Endometrium (tissue), 2 donors: ENCODE measurements around the gene DDX41.
A peak's percentile ranks its signal among the peaks of the same experiment; 100 is the strongest.
"Not testable (repeated sequence)": the region's sequence is repeated elsewhere in the genome, so short reads cannot be mapped to it uniquely, and the experiment has no call there.

ENCODE experiments used
- FAIRE-seq: peaks from 2 replicates; lab custom pipeline; 2012; peaks lifted over from hg19 to GRCh38; lab: Jason Lieb, UNC
- donor health status: control.
- donor health status: control.

DDX41 gene

DNA sequence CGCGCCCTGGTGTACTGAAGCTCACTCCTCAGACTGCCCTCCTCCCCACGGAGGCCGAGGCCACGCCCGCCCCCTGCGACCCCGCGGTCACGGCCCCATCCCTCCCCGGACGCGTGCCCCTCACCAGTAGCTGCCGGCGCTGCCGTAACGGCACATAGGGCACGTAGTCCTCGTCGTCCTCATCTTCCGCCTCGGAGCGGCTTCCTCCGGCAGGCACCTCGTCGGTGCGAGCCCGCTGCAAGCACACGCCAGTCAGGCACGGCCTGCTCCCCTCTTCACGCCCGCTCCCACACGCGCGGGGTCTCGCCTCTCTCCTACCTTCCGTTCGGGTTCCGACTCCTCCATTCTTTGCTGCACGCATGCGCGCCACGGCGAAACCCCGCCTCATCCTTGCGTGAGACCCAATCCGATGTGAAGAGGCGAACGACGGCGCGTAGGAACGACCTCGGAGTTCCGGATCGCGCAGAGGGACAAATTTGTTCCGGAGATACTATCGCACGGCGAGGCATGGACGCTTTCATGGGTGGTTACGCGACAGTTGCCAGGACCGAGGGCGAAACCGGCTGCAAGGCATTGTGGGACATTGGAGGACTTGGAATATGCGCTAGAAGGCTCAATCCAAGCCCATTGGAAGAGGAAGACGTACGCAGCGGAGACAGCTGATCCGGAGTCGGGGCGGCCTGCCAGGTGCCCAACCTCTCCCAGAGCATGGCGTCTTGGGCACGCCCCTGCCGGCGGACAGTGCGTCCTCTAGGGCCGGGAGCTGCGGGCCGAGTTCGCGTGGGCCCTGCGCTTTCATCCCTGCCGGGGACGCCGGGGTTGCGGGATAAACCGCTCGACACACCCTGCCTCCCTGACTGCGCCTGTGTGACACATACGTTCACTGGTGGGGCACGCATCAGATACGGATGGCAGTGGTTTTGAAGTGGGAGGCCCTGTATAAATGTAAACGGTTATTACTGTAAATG is at the start of gene DDX41:
Gene DDX41 (minus strand): TSS at position 361 of the 968 bp plus-strand sequence. CDS start 16 bp downstream, at position 345.
- FAIRE-seq = peak; percentile 97

DNA sequence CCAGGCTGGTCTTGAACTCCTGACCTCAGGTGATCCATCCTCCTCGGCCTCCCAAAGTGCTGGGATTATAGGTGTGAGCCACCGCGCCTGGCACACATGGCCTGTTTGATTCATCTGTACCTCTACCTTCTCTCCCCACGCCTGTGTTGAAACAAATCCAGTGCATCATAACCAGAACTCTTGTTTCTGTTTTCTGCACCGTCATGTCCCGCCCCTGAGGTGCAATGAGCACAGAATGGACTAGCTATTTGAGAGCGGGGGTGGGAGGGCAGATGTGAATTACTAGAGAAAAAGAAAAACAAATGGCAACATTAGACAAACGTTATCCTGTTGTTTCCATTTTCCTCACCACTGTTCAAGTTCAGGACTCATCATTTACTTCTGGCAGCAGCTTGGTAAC is 48.3 kb upstream of the DDX41 start:
- no peak for FAIRE-seq

DNA sequence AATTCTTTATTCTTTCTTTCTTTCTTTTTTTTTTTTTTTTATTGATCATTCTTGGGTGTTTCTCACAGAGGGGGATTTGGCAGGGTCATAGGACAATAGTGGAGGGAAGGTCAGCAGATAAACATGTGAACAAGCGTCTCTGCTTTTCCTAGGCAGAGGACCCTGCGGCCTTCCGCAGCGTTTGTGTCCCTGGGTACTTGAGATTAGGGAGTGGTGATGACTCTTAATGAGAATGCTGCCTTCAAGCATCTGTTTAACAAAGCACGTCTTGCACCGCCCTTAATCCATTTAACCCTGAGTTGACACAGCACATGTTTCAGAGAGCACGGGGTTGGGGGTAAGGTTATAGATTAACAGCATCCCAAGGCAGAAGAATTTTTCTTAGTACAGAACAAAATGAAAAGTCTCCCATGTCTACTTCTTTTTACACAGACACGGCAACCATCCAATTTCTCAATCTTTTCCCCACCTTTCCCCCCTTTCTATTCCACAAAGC is 42.7 kb upstream of the DDX41 start:
- not testable (repeated sequence) for FAIRE-seq

DNA sequence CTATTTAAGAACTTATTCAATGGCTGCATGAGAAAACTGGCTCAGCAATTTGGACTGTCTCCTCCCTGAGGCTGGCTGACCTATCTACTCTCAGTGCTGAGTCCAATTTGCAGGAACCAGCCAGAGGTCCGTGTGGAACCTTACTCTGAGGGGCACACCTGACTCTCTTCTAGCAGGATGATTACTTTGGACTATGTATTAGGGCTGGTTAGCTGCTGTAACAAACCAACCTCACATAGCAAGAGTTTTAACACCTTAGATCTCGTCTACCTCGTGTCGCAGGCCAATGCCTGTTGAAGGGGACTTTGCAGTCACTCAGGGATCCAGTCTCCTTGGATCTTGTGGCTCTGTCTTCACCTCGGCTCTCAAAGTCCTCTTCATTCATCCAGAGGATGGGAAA is 41.0 kb upstream of the DDX41 start:
- no peak for FAIRE-seq

DNA sequence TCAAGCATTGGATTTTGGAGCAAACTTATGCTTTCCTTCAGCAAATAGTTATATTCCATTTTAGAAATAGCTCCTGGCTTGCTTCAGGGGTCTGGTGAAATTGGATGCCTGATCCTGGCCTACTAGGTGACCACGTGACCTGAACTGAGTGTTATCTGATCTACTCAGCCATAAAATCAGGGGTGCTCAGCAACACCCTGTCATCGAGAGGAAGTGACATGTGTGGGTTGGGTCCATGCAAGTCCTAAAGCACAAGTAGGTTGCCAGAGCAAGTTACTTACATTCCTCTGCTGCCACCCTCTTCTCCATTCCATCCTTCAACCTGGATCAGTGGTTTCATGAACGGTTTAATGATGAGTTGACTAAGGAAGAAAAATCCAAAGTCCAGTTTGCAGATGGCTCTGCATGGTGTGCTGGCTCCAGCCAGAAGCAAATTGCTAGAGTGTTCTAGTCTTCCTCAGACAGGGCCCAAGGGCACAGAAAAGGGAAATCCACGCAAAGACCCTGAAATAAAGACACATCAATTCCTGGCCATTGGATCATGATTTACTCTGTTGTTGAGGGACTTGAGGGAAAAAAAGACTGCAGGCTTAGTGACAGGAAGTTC is 40.4 kb upstream of the DDX41 start:
- no peak for FAIRE-seq

DNA sequence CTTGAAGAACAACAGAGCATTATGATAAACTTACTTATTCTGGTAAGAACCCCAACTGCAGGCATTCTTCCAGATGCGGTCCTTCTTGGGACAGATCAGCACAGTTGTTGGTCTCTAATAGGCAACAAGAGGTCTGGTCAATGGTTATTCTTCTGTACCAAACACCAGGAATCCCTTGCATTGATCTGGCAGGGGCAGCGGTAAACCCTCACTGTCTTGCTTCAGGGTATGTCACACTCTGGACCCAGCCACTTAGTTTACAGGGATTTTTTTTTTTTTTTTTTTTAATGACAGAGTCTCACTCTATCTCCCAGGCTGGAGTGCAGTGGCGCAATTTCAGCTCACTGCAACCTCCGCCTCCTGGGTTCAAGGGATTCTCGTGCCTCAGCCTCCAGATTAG is 38.9 kb upstream of the DDX41 start:
- no peak for FAIRE-seq

DNA sequence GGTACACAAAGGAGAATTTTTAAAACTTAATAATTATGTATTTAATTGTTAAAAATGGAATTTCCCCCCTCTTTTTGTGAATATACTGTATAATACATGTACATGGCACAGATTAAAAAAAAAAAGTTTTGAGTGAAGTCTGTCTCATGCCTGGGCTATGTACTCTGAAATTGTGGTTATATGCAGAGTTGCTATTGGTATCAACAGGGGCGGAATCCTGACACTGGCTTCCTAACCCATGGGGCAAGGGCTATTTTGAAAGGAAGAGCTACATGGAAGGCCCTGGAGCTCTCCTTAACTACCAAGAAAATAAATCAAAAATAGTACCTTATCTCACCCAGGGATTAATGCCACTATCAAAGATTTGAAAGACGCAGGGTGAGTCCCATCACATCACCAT is 38.5 kb upstream of the DDX41 start:
- no peak for FAIRE-seq

DNA sequence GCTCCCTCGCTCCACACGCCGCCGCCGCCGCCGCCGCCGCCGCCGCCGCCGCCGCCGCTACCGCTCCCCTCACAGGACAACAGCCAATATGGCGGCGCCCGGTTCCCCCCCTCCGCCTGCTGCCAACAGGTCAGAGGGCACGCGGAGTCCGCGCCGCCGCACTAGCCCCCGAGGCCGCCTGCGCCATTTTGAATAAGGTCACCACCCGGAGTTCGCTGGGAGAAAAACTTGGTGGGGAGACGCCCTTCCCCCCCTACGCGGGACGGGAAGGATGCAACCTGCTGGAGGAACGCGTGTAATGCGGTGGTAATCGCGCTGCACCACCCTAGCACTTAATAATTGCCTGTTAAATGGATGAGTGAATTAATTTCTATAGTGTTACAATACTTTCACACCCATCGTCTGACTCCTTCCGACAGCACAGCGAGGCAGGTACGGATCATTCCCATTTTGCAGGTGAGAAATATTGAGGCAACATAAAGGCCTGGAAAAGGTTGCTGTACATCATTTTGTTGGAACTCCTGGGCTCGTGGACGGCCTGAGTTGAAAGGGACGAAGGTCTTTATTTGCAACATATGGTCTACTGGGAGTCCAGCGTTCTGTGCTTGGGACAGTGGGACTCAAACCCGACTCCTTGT is 37.8 kb upstream of the DDX41 start, which contains the start of gene FAM193B:
Gene FAM193B (minus strand): TSS at position 90 of the 638 bp plus-strand sequence. CDS start 105 bp downstream, outside the sequence.
- FAIRE-seq = no peak

DNA sequence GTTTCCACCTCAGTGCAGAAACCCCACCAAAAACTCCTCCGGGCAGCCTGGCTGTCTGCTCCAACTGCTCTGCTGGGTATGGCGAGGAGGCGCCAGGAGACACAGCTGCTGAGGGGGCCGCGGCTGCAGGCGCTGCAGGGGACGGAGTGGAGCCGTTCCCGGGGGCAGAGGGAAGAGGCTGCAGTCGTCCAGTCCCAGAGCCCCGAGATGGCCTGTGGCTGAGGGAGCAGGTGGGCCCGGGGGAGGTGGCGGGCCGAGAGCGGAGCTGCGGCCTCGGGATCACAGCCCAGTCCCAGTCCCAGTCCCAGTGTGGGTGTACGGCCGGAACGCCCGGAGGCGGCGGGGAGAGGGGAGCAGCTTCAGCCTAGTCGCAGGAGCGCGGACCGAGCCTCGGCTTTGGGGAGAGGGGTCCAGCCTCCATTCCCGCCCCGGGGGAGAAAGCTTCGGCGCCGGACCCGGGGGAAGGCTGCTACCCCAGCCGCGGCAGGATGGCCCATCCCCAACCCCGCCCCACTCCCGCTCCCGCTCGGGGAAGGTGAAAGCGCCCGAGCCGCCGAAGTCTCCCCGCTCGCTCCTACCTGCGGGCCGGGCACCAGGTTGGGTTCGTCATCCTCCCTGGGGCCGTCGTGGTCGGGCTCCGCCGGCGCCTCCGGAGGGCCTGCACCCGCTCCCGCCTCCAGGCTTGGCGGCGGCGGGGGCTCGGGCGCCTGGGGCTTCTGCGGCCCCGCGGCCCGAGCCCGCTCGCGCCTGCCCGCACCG is 37.1 kb upstream of the DDX41 start:
- FAIRE-seq = no peak

DNA sequence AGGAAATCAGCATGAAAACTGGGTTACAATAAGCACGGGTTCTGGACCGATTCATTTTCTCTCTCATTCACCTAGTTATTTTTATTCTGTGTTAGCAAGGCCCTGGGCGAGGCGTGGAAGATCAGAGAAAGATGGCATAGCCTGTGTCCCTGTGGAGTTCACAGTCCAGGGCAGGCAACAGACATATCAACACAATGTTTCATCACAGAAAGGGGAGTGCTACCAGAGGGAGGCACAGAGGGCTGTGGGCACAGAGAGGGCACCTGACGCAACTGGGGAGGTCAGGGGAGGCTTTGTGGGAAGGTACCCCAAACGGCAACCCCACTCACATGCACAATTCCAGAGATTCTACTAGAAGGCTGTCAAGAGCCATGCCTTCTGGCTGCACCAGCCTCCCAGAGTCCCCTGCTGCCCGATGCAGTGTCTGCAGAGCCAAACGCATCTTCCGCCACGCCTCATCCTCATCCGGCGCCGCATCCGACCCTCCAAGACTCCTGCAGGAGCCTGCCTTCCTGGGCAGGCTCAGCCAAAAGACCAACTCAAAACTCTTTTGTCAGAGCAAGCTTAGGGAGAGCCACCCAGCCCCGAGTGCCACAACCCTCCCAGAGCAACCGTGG is 36.2 kb upstream of the DDX41 start:
- FAIRE-seq = no peak

DNA sequence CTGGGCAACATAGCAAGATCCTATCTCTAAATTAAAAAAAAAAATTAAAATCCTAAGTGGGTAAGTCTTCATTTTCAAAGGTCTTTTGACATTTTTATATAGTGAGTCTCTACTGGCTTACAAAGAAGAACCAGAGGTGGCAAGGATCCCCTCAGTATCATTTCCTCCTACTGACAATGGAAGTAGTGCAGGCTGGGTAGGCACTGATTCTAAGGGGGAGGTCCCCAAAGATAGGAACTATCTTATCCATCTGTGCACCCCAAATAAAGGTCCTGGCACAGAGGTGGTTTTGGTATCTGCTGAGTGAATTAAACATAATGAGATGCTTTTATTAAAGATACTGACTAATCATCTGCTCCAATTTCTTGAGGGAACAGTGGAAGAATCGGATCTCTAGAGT is 33.4 kb upstream of the DDX41 start:
- FAIRE-seq = no peak

DNA sequence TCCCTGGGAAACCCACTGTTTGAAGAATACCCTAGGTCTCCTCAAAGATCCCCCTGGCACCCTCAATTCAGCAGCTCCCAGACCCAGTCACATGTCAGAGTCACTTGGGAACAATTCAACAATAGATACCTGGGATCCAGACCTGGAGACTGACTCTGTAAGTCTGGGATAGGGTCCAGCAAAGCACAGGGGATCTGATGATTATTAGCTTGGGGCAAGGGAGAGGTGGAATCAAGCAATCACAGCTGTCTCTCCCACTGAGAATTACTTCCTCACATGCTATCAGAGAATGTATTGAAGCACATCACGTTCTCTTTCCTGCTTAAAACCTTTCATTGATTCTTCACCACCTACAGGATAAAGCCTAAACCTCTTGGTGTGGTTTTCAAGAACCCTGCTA is 31.7 kb upstream of the DDX41 start:
- FAIRE-seq = no peak

DNA sequence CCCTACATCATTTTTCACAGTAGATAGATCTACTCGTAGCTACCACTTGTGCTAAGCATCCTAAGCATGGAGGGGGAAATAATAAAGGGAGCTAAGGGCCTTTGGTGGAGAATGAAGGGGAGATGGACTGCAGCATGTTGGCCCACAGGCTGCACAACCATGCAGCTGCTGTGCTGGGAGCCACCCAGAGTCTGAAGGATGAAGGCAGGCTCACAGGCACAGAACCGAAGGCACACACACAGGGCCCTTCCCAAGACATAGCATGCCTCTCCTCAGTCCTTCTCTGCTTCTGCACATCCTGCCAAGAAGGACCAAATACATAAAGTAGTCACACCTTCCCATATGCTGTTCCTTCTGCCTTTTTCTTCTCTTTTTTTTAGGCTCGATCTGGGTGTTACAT is 31.0 kb upstream of the DDX41 start:
- no peak for FAIRE-seq

DNA sequence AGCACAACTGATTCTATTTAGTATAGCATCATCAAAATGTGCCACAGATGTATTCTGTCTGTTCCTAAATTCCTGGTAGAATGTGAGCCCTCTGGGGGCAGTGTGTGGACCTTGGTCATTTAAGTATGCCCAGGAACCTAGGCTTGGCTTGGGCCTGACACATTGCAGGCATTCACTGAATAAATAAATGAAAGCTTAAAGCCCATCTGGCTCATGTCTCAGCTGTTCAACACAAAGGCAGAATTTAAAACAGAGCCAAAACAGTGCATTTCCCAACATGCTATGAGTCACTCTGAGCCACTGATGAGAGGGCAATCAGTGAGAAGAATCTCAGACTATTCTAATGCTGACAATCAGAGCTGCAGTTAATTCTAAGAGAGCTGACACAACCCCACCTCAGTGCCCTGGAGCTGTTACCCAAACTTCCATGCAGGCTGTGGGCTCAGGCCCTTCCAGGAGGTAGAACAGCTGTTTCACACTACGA is 29.5 kb upstream of the DDX41 start:
- no peak for FAIRE-seq

DNA sequence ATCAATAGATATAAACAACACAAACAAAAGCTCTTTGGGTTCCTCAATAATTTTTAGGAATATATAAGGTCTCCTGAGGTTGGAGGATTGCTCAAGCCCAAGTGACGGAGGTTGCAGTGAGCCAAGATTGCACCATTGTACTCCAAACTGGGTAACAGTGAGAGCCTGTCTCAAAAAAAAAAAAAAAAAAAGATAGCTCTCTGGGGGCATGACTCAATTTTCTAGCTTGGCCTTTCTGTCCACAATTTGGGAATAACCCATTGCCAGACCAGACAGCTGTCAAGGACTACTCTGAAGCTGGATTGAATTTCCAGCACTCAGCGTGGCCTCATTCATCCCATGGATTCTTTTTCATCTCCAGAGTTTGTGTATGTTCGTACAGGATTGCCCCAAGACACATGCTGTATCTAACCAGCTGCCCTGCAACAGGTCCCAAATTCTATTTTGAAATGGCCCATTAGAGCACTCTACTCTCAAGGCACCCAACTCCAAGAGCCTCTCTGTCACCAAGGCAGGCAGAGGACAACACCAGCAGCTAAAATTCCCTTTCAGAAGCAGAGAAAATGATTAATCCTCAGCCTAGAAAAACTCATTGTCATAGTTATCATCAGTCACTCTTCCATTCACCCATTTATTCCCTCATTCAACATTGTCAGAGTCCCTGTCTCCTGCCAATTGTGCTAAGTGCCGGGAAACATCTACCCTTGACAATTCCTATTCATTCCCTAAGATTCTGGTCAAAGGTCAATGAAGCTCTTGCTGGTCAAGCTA is 28.9 kb upstream of the DDX41 start:
- no peak for FAIRE-seq

DNA sequence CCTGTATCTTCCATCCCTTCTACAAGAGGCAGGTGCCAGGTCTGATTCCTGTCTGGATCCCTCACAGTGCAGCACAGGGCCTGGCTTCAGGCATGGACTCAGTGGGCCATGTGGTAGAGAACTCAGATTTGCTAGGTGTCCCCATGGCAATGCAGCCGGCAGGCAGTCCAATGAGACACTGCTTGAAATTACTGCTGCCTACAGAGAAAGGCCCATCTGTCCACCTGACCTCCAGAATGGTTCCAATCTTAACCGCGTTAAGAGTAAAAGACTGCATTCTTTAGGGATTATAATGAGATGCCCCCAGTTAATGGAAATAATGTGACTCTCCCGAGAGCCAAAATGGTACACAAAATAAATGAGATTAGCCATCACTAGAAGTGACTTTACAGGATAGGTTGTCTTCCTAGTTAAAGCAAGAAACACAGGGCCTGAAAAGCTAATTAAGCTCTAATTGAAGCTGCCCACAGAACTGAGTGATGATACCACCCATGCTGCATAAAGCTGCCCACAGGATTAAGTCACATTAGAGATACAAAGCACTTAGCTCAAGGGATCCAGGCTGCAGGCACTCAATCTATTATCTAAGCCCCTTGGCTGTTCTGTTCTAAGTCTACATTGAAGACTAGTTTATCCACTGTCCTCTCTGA is 26.2 kb upstream of the DDX41 start:
- FAIRE-seq = no peak

DNA sequence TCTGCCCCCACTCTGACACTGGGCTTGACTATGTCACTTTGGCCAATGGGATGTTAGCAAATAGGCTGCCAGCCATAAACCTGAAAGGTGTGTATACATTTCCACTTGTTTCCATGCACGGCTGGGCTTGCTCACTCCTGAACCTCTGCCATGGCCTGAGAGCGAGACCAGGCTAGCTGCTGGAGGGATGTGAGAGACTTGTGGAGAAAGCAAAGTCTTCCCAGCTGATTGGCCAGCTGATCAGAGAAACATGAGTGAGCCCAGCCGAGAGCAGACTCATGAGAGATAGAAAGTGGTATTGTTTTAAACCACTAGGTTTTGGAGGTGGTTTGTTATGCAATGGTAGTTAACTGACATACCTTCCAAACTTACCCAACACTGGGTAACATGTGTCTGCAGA is 23.7 kb upstream of the DDX41 start:
- FAIRE-seq = no peak

DNA sequence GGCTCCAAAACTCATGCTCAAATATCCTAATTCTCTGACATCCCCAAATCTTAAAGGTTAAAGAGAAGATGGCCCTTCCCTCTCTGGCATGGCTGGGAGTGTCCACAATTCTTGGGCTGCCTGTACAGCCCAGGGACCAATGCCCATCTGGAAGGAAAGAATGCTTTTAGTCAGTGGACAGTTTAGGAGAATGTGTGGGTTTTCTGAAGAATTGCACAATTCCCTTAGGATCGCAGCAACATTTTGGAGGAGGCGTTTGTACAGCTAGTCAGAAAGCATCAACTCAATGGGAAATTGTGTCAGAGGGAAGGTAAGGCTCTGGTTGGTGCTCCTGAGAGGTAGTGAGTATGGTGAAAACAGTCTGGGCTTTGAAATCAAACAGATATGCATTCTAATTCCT is 22.6 kb upstream of the DDX41 start:
- FAIRE-seq = no peak

DNA sequence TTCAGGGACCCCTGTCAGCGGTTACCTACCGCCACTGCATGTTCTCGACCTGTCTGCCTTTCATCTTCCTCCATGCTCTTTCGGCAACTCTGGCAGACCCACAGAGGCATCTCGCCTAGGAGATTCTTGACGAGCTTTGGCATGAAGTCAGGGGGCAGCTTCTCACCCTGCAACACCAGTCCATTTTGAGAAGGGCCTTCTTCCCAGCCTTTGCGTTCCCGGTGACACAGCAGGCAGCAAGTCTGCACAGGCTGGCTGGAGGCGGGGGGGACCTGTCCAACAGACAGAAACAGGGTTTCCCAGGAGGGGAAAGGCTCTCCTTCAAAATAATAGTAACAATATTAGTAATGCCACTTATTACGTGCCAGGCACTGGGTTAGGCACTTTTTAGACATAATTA is 22.1 kb upstream of the DDX41 start:
- no peak for FAIRE-seq
